Dendritic cell treated with granulocyte-macrophage colony-stimulating factor and Interleukin-4, amounts not matched to agents 40 ng/mL and 50 ng/mL, for 4 days (primary cell): ENCODE data around the gene CPNE7.

Experiments
- H3K27ac Mint-ChIP-seq: one replicate; pipeline ENCODE4 v1.8.0; 2022; ENCODE audit warnings: mild to moderate bottlenecking, mixed read lengths
- H3K27me3 Mint-ChIP-seq: one replicate; pipeline ENCODE4 v1.8.0; 2022; ENCODE audit warnings: mild to moderate bottlenecking, mixed read lengths
- H3K36me3 Mint-ChIP-seq: one replicate; pipeline ENCODE4 v1.8.0; 2022; ENCODE audit warnings: low read depth, mixed read lengths
- H3K4me1 Mint-ChIP-seq: one replicate; pipeline ENCODE4 v1.8.0; 2022; ENCODE audit warnings: low read depth, mixed read lengths
- H3K4me3 Mint-ChIP-seq: one replicate; pipeline ENCODE4 v1.8.0; 2022; ENCODE audit warnings: mild to moderate bottlenecking, moderate library complexity, mixed read lengths
- H3K9me3 Mint-ChIP-seq: one replicate; pipeline ENCODE4 v1.8.0; 2022; ENCODE audit warnings: mixed read lengths
- intact Hi-C: fragments of 100-400 bp; cut with micrococcal nuclease; formaldehyde crosslinking; loops from one replicate; pipeline ENCODE4 v1.15.0; 2022

Gene CPNE7

DNA sequence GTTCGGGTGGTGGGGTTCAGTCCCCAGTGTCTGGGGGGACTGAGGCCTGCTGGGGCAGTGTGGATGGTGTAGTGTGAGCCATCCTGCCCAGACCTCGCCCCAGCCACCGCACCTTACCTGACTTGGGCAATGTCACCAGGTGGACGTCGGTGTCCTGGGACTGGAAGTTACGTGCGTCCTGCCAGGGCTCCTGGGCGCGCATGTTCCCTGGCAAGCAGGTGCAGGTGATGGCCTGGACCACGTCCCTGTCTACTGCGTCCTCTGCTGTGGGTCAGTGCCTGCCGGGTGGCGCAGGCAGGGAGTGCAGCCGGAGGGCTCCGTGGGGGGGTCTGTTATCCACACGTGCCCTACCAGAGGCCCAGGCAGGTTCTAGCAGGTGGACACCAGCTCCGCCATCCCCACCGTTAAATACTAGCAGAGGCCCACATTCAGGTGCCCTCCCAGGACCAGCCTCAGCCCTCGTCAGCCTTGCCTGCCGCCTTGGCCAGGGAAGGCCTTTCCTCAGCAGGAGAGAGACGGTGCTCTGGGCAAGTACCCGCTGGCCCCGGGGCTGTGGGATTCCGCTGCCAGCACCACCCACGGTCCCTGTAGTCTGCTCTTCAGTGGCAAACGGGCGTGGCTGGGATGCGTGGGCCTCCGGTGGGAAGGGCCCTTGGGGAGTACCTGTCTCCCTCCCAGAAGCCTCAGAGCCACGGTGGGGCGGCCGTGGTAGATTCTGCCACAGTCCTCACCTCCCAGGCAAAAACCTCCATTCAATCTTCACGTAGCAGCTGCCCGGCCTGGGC lies 29.8 kb downstream of the CPNE7 start:
- Mint-ChIP-seq H3K27ac (no peak overlapping the region), H3K4me3 (no peak overlapping the region), H3K27me3 (peaks cover 26% of the 10 kb centered on the region), H3K9me3 (no peaks in the 10 kb centered on the region), H3K4me1 (peaks cover 14% of the 10 kb centered on the region), H3K36me3 (no peaks in the 10 kb centered on the region)
- intact Hi-C loops = no loop called here

DNA sequence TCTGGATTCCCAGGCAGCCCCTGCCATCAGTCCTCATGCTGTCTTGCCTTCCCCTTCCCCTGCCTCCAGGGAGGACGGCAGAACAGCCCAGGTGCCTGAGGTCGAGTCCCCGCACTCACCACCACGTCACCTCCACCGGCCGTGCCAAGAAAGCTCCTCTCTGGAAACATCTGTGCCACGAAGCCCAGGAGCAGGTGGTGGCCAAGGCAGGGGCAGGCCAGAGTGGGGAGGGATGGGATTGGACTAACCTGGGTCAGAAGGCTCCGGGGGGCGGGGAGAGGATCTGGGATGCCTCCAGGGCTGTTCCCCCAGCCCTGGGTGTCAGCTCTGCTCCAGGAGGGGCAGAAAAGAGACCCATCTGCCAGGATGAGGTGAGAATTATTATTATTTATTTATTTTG lies 30.4 kb downstream of the CPNE7 start:
- Mint-ChIP-seq H3K27ac (no peak overlapping the region), H3K4me3 (no peak overlapping the region), H3K27me3 (peaks cover 19% of the 10 kb centered on the region), H3K4me1 (peaks cover 14% of the 10 kb centered on the region), H3K9me3 (no peaks in the 10 kb centered on the region), H3K36me3 (no peaks in the 10 kb centered on the region)
- intact Hi-C loops = no loop called here

DNA sequence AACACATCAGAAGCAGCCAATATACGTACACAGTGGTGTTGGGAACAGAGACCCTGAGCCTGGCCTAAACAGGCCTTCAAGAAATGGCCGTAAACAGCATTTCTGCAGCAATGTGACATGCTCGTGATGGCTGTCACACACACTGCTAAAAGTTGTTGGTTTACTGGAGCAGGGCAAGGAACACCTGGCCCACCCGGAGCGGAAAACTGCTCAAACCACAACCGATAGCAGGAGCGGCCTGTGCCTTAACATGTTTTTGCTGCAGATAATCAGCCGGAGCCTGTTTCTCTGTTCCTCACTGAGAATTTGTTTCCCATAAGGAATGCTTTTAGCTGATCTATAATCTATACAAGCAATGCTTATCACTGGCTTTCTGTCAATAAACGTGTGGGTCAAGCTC lies 31.9 kb downstream of the CPNE7 start:
- Mint-ChIP-seq H3K27ac (no peak overlapping the region), H3K36me3 (no peaks in the 10 kb centered on the region), H3K4me1 (peaks cover 7% of the 10 kb centered on the region), H3K27me3 (peaks cover 8% of the 10 kb centered on the region), H3K4me3 (no peak overlapping the region), H3K9me3 (no peaks in the 10 kb centered on the region)
- intact Hi-C loops = no loop called here

DNA sequence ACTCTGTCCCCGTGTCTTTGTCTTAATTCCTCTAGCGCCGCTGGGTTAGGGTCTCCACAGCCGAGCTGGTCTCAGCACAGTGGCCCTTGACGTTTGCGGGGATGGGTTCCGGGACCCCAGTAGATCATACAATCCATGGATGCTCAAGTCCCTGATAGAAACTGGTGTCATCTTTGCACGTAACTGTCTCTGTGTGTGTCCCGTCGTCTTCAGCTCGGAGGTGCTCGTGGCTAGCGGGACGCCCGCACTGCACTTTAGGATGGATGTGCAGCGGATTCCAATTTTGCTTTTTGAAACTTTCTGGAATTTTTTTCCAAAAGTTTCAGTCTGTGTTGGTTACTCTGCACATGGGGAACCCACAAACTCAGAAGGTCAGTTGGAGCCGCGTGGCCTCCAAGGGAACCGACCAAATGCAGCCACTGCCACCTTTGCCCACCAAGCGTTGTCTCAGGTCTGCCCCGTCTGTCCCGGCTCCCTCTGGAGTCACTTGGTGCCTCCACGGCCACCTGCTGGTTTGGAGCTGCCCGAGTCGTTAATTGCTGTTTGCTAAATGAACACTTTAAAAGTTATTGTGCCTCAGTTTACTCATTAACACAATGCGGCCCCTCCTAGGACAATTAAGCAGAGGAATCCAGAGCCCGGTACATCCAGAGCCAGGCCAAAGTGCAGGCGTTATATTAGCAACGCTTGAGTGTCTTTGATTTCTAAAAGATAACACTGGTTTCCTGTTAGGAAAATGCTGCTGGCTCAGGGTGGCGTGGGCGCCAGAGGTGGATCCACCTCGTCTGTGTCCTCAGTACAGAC lies 32.6 kb downstream of the CPNE7 start:
- Mint-ChIP-seq H3K36me3 (no peaks in the 10 kb centered on the region), H3K27ac (no peak overlapping the region), H3K27me3 (peaks cover under 1% of the 10 kb centered on the region), H3K4me1 (peaks cover 4% of the 10 kb centered on the region), H3K4me3 (no peak overlapping the region), H3K9me3 (no peaks in the 10 kb centered on the region)
- intact Hi-C loops = no loop called here

DNA sequence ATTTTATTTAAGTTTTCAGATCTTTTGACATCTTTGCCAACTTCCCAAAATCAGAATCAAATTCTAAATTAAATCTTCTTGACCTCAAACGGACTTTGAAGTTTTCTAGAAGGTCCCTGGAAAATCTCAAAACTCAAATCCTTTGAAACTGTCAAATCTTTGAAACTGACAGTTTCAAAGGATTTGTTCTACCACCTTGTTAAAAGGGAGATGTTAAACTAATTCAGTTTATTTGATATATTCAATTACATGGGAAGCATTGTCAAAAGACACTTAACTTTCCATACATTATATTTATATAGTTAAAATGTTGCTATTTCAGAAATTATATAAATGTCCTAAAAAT lies 34.5 kb downstream of the CPNE7 start:
- H3K9me3 Mint-ChIP-seq = no peaks in the 10 kb centered on the region
- no peak overlapping the region for H3K27ac Mint-ChIP-seq
- intact Hi-C loops = no loop called here
- no peak overlapping the region for H3K4me3 Mint-ChIP-seq
- peaks cover 7% of the 10 kb centered on the region for H3K4me1 Mint-ChIP-seq
- H3K27me3 Mint-ChIP-seq = peaks cover 9% of the 10 kb centered on the region
- no peaks in the 10 kb centered on the region for H3K36me3 Mint-ChIP-seq

DNA sequence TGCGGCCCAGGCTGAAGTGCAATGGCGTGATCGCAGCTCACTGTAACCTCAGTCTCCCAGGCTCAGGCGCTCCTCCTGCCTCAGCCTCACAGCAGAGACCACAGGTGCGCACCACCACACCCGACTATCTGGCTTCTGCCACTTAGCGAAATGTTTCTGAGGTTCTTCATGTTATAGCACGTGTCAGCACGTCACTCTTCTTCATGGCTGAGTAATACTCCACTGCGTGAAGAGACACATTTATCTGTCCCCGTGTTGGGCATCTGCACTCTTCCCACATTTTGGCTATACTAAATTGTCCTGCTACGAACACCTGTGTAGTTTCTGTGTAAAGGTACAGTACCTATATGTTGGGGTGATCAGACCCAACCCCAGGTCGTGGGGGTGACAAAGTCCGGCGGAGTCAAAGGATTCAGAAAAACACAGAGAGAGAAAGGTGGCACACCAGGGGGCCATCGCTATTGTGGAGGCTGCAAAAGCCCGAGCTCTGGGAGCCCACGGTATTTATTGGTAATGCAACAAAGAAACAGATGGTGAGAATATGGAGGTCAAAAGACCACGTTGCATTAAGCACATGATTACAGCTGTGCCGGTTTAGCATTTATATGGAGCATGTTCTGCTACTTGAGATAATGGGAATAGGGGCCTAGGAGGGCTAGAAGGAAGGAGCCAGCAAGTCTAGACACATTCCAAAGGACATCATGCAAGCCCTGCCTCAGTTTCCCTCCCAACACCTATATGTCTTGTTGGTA lies 37.0 kb downstream of the CPNE7 start:
- peaks cover 7% of the 10 kb centered on the region for H3K4me1 Mint-ChIP-seq
- H3K36me3 Mint-ChIP-seq = no peaks in the 10 kb centered on the region
- no peak overlapping the region for H3K4me3 Mint-ChIP-seq
- peaks cover 18% of the 10 kb centered on the region for H3K27me3 Mint-ChIP-seq
- intact Hi-C loops = no loop called here
- no peaks in the 10 kb centered on the region for H3K9me3 Mint-ChIP-seq
- no peak overlapping the region for H3K27ac Mint-ChIP-seq

DNA sequence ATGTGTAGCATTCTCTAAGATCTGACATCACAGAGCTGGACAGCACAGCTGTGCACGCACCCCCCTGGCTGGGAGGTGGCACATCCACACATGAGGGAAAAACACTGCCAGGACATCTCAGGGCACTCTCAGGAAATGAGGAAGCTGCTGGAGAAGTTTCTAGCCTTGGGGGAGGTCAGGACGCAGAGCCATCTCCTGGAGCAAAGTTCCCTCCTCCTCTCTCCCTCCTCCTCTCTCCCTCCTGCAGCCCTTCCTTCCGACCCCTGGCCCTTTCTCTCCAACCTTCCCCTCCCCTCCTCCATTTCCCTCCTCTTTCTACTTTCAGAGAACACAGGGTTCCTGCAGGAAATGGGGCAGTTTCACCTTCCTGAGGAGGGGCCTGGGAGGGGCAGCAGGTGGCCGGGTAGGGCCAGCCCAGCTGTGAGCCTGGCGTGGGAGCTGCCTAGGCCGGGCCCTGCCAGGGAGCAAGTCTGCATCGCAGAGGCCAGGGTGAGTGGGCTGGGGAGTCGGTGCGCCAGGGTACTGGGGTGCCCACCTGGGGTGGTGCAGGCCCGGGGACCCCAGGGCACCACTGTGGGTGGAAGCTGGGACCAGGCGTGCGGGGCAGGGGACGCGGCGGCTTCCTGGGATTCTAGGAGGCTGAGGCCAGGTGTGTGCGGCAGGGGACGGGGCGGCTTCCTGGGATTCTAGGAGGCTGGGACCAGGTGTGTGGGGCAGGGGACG lies 37.8 kb downstream of the CPNE7 start, which contains the start of gene DPEP1:
TSS of gene DPEP1 (plus strand) at position 412 of the 723 bp plus-strand sequence. CDS start 16,769 bp downstream, outside the sequence.
- Mint-ChIP-seq H3K36me3 (no peaks in the 10 kb centered on the region), H3K27me3 (peaks cover 18% of the 10 kb centered on the region), H3K4me3 (no peak within 1 kb of the TSS), H3K4me1 (peaks cover 7% of the 10 kb centered on the region), H3K9me3 (no peaks in the 10 kb centered on the region), H3K27ac (no peak within 1 kb of the TSS)
- intact Hi-C loops = no loop called here

DNA sequence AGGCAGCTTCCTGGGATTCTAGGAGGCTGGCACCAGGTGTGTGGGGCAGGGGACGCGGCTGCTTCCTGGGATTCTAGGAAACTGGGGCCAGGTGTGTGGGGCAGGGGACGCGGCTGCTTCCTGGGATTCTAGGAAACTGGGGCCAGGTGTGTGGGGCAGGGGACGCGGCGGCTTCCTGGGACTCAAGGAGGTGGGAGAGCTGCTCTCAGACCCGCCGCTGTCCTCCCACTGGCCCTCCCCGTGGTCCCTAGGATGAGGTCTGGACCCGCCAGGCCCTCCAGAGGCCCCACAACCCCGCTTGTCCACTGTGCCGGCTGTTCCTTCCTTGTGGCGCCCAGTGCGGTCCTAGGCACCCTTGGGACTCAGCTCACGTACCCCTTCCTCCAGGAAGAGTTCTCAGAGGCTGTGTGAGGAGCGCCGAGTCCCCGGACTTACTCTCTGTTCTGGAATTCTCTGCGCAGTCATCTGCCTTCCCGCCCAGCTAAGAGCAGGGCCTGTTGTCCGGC lies 38.4 kb downstream of the CPNE7 start:
- H3K4me1 Mint-ChIP-seq = peaks cover 7% of the 10 kb centered on the region
- no peak overlapping the region for H3K4me3 Mint-ChIP-seq
- peaks cover 18% of the 10 kb centered on the region for H3K27me3 Mint-ChIP-seq
- intact Hi-C loops = loop anchor here (2.0 kb wide), 1 partner anchor 39 kb away; the partner anchor contains the start of gene CPNE7
- no peaks in the 10 kb centered on the region for H3K9me3 Mint-ChIP-seq
- no peaks in the 10 kb centered on the region for H3K36me3 Mint-ChIP-seq
- H3K27ac Mint-ChIP-seq = no peak overlapping the region

DNA sequence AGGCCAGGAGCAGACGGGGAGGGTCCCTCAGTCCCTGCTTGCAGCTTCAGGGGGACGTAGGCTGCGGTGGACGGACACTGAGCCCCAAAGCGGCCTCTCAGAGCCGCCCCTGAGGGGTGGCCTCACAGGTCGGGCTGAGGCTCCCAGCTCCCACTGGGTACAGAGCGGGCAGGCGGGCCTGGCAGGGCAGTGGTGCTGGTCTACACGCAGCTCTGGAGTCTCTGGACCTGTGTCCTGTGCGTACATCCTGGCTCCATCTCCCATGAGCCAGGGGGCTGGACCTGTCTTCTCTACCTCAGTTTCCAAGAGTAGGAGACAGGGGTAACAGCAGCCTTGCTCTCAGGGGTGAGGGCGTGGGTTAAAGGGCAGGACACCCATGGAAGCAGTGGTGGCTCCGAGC lies 39.6 kb downstream of the CPNE7 start:
- no peaks in the 10 kb centered on the region for H3K36me3 Mint-ChIP-seq
- peaks cover 18% of the 10 kb centered on the region for H3K27me3 Mint-ChIP-seq
- intact Hi-C loops = loop anchor here (2.0 kb wide), 1 partner anchor 40 kb away; the partner anchor contains the start of gene CPNE7
- H3K27ac Mint-ChIP-seq = no peak overlapping the region
- peaks cover 7% of the 10 kb centered on the region for H3K4me1 Mint-ChIP-seq
- no peaks in the 10 kb centered on the region for H3K9me3 Mint-ChIP-seq
- no peak overlapping the region for H3K4me3 Mint-ChIP-seq

DNA sequence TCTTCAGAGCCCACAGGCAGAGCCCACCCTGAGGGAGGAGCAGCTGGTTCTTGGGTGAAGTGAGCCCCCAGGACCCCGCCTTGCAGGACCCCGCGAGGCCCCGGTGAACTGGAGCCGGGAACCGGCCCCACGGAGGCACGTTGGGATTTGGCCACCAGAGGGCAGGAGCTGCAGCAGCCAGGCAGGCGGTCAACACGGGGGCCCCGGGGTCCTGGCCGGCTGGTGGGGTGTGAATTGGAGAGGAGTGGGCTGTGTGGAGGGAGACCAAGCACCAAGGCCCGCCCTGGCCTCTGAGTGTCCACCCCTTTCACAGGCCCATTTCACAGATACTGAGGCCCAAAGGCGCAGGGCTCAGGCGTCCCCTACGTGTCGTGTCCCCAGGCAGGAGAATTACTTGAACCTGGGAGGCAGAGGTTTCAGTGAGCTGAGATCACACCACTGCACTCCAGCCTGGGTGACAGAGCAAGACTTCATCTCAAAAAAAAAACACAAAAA lies 40.1 kb downstream of the CPNE7 start:
- H3K4me3 Mint-ChIP-seq = no peak overlapping the region

DNA sequence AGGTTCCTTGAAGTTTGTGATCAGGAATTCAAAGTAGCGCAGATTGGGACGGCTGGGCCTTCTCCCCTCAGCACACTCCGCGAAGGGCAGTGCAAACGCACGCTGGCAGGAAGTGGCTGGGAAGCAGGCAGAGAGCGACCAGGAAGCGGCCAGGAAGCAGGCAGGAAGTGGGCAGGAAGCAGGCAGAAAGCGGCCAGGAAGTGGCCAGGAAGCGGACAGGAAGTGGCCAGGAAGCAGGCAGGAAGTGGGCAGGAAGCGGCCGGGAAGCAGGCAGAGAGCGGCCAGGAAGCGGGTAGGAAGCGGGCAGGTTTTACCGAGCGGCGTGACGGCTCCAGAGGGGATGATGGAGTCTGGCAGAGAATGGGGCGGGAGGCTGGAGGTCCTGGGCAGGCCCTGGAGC lies 41.1 kb downstream of the CPNE7 start:
- H3K4me3 Mint-ChIP-seq = no peak overlapping the region

More for the DNA sequence above, 40.1 kb downstream of the CPNE7 start:
- H3K36me3 Mint-ChIP-seq = no peaks in the 10 kb centered on the region
- peaks cover 18% of the 10 kb centered on the region for H3K27me3 Mint-ChIP-seq
- no peak overlapping the region for H3K27ac Mint-ChIP-seq
- H3K4me1 Mint-ChIP-seq = peaks cover 7% of the 10 kb centered on the region
- intact Hi-C loops = loop anchor here (2.0 kb wide), 1 partner anchor 41 kb away; the partner anchor contains the start of gene CPNE7
- H3K9me3 Mint-ChIP-seq = no peaks in the 10 kb centered on the region

DNA sequence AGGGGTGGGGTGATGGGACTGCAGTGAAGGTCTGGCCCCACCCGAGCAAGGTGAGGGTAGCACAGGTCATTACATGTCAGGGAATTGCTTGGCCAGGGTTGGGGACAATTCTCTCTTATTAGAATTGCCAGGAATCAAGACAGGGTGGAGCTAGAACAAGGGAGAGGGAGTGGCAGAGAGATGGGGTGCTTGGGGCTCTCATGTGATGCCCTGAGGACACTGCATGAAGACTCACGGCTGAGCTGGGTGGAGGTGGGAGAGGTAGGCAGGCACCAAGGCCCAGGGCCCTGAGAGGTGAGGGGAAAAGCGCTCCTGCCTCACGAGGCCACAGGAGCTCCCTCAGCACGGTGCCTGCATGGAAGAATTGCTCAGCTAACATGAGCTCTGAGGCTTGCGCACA lies 41.5 kb downstream of the CPNE7 start:
- Mint-ChIP-seq H3K27me3 (peaks cover 26% of the 10 kb centered on the region), H3K27ac (no peak overlapping the region), H3K36me3 (no peaks in the 10 kb centered on the region), H3K9me3 (no peaks in the 10 kb centered on the region), H3K4me3 (no peak overlapping the region), H3K4me1 (peaks cover 7% of the 10 kb centered on the region)
- intact Hi-C loops = no loop called here

More for the DNA sequence above, 41.1 kb downstream of the CPNE7 start:
- Mint-ChIP-seq H3K4me1 (peaks cover 7% of the 10 kb centered on the region), H3K36me3 (no peaks in the 10 kb centered on the region), H3K27me3 (peaks cover 22% of the 10 kb centered on the region), H3K27ac (no peak overlapping the region), H3K9me3 (no peaks in the 10 kb centered on the region)
- intact Hi-C loops = no loop called here
